ENCODE data around the gene SWAP70.

GRCh38 chr11:9651481-9651880, 12.4 kb upstream of the SWAP70 start:
- no peak for TF ChIP-seq CTCF (IDR thresholded peaks at IDR 0.05; ENCODE audit: insufficient read depth, low read length, poor library complexity, severe bottlenecking)
- no peak for TF ChIP-seq EZH2phosphoT487 (conservative IDR thresholded peaks at IDR 0.05; ENCODE audit: low read length)
